GM19043 (cell line): ENCODE measurements around the gene HOXD12.

Source experiments
- ATAC-seq: cut with Tn5 transposase; IDR thresholded peaks from one replicate; pipeline ENCODE4 v1.9.1; 2021; ENCODE audit warnings: low read depth; ENCODE audit not compliant: unreplicated experiment

Gene HOXD12

DNA sequence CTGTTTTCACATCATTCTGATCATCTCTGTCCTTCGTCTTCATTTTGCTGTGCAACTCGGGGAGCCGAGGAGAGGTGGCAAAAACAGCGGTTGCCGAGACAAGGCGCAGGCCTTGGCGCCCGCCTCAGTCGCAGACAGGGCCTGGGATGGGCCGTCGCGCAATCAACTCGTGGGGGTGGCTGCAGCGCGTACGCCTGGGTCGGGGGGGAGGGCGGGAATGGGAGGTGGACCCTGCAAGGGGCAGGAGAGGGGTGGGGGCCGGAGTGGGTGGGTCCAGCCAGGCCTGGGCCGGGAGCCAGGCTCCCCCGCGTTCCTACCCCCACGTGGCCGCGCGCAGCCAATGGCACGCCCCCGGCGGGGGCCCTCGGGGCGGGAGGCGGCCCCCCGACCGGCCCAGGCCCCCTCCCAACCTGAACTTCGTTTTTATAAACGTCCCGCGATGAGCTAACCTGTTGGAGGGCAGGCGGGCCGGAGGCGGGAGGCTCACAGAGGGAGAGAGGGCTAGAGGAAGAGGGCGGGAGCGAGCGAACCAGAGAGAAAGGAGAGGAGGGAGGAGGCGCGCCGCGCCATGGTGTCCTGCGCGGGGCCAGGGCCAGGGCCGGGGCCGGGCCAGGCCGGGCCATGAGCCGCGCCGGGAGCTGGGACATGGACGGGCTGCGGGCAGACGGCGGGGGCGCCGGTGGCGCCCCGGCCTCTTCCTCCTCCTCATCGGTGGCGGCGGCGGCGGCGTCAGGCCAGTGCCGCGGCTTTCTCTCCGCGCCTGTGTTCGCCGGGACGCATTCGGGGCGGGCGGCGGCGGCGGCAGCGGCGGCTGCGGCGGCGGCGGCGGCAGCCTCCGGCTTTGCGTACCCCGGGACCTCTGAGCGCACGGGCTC is 7.1 kb upstream of the HOXD12 start, which contains the start of gene HOXD13:
TSS of gene HOXD13 (plus strand) at position 452 of the 875 bp plus-strand sequence. CDS start at position 622, 170 bp downstream.
- ATAC-seq = no peak

DNA sequence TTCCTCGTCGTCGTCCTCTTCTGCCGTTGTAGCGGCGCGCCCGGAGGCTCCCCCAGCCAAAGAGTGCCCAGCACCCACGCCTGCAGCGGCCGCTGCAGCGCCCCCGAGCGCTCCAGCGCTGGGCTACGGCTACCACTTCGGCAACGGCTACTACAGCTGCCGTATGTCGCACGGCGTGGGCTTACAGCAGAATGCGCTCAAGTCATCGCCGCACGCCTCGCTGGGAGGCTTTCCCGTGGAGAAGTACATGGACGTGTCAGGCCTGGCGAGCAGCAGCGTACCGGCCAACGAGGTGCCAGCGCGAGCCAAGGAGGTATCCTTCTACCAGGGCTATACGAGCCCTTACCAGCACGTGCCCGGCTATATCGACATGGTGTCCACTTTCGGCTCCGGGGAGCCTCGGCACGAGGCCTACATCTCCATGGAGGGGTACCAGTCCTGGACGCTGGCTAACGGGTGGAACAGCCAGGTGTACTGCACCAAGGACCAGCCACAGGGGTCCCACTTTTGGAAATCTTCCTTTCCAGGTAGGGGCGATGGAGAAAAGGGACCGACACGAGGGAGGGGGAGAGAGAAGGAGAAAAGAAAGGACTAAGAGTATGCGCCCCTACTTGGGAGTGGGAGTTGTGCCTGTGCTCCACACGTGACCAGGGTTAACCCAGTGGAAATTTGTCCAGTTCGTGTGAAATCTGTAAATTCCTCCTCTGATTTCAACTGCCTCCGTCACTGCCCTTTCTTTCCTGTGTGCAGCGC is 6.3 kb upstream of the HOXD12 start:
- no peak for ATAC-seq

DNA sequence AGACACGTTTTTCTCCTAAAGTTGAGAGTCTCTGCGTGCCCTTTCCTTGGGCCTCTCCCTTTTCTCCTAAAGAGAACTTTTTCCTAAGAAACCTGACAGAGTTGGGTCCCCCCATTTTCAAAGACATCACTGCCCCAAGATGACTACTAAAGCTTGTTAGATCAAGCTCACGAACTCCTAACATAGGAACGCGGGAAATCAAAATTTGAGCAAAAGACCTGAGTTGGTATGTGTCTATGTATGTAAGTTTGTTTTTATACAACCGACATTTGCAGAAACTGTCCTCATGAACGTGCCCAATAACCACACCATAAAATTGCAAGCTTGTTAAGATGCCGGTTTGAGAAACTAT is 5.7 kb upstream of the HOXD12 start:
- ATAC-seq = no peak

DNA sequence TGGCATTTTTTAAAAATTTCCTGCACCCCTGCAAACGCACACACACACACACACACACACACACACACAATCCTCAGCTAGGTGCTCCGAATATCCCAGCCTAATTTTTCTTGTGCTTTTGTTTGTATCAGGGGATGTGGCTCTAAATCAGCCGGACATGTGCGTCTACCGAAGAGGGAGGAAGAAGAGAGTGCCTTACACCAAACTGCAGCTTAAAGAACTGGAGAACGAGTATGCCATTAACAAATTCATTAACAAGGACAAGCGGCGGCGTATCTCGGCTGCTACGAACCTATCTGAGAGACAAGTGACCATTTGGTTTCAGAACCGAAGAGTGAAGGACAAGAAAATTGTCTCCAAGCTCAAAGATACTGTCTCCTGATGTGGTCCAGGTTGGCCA is 5.2 kb upstream of the HOXD12 start:
- no peak for ATAC-seq

DNA sequence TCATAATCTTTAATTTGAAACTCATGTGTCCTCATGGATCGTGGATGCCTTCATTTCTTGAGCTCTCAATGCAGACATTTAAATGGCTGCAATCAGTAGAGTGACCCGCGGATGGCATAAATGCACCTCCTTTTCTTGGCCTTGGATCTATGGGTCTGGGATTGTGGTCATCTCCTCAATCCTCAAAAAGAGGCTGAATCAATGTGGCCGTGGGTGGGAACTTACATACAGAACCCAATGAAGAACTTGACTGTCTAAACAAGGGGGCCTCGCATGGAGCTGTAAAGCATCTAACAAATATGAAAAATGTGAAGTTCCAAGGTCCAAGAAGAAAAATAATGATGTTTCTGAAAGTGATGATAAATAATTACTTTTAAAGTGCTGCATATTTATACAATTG is 4.2 kb upstream of the HOXD12 start:
- no peak for ATAC-seq

DNA sequence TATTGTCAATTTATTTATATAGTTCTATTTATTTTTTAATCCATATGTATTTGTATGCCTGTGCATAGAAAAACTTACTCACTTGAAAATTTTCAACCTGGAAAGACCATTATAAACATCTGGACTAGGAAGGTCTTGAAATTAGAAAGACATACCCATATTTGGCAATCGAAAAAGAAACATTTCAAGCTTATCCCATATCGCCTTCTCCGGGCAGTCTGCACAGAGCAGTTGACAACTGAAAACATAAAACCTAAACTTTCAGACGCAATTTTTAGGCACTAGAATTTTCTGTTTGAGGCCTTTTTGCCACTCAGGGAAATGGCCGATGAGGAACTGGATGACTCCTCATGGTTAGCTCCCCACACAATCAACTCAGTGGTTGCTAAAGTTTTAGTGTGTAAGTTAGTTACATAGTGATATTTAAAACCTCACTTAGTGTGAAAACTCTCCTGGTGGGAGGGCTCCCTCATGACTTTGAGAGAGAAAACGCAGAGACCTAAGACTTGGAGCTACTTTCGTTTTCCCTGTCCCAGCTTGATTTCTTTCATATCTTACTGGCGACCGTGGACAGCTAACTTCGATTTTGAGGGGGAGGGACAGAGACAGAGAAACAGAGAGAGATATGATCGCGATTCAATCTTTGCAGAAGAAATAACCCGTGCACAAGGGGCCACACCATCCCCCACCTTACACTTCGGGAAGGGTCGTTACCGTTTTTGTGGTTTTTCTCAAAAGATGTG is 3.2 kb upstream of the HOXD12 start:
- no peak for ATAC-seq

DNA sequence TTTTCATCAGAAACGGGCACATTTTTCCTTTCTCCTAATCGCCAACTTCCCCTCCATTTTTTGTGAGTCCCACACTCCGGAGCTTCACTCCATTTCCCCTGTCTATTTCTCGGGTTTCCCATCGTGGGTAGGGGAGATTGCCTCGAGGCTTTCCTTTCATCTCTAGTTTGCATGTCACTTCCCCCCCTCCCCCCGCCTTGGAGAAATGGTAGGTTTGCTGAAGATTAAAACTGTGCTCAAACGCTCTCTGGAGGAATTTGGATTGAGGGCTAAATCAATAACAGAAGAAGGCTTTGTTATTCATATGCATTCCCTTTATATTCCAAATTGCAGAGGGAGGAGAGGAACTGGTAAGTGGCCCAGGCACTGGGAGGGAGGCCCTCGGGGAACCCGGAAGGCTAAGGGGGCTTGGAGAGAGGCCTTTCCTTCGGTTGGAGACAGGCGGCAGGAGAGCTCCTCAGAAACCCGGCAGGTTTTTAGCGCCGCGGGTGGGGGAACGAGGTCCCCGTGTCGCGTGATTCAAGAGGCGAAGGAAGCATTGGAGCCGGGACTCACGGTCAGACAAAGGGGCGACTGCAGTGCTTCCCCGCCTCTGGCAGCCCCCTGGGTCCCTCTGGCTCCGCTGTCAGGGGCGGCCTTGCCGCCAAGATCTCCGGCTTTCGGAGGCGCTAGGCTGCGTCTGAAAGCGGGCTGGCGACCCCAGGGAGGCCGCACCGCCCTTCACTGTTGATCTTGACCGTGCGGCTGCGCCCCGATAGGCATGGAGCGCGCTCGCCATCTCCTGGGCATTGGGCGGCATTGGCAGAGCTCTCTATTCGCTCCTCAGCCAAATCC is 2.4 kb upstream of the HOXD12 start:
- ATAC-seq = no peak

DNA sequence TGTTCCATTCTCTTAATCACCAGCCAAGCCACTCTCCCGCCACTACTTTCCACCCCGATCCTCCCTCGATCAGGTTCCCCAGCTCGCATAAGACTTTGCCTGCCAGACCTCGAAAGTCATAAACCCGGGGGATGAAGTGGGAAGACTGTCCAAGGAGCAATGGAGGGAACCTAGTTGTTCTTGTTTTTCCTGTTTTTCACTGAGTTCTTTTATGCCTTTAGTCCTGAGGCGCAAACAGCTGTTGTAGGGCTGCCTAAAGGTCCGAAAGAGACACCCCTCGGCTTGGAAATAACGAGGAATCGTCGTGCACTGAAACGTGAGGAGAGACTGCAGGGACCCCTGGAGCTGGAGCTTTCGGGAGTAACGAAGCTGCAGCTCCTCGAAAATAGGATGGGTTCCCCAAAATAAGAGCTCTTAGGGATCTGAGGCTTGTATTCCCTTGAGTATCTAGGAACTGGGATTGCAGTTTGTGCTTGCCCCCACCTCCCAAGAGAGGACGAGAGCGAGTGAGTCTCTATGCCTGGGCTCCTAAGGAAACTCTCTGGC is 1.7 kb upstream of the HOXD12 start:
- ATAC-seq = no peak

DNA sequence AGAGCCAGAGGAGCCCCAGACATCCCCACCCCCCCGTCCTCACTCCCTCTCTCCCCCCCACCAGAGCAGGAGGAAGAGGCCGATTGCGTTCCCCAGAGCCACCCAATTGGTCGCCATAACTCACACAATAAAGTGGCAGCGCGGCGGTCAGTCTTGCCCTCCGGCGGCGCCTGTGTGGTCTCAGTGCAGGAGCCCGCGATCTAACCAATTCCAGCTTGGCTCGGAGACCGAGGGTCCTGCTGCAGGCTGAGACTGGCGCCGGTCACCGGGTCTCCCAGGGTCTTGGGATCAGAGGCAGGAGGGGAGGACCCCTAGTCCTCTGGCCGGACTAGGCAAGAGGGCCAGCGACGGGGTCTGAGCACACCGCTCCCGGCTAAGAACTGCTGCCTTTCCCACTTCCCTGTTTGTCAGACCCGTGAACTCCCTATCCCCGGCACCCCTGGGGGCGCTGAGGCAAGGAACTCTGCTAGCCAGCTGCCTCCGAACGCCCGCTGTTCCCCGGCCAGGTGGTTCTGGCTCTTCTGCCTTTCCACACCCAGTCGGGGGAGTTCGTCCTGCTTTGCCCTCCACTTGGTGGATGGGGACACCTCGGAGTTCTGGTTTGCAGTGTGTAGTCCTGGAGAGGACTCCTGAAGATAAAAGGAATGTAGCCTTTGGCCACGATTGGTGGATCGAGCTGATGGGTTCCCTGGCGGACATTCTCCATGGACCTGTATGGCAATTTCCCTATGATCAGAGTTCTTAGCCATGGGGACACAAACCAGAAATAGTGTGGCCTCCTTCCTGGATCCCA is 1.0 kb upstream of the HOXD12 start:
- no peak for ATAC-seq

DNA sequence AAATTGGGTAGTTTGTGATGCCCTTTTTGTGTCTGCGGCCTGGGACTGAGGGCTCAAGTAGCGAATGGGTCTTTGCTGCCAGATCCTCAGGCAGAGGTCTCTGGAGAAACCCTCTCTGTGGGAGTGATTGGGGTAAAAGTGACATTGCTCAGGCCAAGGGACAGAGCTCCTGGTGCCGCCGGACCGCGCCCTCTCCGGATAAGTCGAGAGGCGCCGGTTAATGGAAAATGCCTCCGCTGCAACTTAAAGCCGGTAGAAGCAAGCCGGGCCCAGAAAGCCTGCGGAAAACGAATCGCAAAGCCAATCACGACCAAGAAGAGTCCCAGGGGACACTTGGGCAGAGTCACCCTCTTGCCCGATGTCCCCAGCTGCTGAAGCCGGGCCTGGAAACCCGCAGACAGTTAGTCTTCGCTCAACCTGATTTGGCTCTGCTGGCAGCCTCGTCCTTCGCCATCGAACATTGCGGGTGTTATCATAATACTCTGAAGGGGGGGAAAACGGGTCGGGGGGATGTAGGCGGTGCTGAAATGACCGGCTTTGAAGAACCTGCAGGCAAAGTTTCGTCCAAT is 352 bp upstream of the HOXD12 start:
- no peak for ATAC-seq

DNA sequence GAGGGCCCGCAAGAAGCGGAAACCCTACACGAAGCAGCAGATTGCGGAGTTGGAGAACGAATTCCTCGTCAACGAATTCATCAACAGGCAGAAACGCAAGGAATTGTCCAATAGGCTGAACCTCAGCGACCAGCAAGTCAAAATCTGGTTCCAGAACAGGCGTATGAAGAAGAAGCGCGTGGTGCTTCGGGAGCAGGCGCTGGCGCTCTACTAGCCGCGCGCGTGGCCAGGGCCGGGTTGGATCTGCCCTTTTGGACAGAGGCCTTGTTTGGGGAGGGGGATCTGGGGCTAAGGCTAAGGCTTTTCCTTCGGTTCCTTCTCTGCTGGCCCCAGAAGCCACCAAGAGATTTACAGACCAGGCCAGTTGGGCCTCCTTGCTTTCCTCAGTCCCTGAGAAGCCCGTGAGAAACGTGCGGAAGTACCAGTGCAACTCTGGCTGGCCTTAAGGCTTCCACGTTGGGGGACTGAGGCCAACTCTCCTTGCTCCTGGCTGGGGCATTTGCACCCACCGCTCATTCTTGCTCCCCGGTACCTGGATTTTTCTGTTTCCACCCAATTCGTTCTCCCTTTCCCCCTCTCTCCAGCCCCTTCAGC is 1.0 kb downstream of the HOXD12 start:
- no peak for ATAC-seq

DNA sequence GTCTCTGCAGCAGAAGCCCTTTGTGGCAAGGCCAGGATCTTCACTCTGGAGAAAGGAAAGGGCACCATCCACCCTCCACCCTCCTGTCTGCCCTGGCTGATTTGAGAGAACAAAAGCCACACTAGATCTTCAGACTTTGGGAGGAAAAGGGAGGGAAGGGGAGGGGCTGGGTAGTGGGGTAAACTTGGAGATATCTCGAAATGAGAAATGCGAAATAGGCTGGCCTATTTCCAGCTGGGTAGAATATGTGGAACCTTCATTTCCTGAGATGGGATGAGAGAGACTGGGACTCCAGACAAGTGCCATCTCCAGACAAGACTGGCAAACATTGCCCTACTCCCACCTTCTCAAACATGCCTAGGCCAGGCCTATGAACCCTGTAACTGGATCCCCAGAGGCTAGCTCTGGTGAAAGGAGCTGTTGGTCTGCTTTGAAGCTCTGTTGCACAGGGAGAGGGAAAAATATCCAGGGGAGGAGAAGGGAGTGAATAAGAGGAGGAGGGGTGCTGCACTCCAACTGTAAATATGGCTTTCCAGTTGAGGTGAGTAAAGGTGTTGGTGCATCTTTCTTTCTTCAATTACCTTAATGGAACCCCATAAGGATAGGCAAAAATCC is 1.7 kb downstream of the HOXD12 start:
- no peak for ATAC-seq

DNA sequence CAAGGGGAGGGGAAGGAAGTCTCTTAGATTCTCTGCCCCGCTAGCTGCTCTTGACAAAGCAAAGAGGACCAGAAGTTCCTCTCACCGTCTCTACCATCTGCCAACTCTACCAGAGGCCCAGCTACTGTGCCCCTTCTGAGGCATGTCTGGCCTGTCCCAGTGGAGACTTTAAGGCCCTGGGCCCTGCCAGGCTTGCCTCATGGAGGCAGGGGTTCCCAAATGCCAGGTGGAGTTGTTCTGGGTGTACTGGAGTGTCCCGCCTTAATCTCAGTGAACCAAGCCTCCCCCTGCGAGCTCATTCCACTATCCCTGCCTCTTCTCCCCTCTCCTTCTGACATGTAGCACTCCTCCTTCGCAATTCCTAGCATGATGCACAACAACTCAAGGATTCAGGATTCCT is 2.2 kb downstream of the HOXD12 start:
- no peak for ATAC-seq

DNA sequence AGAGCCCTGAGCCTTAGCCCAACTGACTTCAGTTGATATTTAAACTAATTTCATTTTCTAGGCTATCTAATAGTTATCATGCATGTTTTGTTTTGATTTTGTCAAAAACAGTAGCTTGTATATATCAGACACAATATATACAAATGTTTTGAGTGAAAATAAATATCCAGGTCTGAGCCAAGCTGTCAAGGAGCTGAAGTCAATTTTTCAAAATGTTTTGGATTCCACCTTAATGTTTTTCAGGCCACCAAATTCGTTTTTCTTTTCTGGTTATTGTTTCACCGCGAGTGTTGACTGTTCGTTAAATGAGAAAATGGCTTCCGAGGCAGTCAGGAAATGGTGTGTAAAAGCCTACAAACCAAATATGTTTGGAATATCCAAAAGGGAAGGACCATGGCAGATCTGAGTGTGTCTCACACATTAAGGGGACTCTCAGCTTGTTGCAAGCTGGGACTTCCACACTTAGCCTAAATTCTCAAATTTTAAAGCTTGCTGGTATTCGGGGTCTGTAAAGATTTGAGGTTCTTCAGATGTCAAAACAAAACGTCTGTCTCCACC is 2.8 kb downstream of the HOXD12 start:
- no peak for ATAC-seq

DNA sequence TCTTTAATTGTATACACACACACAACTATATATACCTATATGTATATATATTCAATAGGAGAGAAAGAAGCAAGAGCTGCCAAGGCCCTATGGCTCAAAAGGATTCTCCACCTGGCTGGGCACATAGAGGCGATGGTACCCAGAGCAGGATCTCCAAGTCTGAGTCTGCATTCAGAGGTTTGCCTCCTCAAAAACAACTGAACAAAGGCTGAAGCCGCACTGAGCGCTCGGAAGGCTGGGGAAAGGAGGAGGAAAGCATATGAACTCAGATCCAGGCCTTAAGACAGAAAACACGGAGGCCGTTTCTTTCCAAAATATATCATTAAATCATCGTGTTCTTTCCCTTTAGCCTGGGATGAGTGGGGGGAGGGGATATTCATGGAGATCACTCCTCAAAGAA is 3.6 kb downstream of the HOXD12 start:
- ATAC-seq = no peak

DNA sequence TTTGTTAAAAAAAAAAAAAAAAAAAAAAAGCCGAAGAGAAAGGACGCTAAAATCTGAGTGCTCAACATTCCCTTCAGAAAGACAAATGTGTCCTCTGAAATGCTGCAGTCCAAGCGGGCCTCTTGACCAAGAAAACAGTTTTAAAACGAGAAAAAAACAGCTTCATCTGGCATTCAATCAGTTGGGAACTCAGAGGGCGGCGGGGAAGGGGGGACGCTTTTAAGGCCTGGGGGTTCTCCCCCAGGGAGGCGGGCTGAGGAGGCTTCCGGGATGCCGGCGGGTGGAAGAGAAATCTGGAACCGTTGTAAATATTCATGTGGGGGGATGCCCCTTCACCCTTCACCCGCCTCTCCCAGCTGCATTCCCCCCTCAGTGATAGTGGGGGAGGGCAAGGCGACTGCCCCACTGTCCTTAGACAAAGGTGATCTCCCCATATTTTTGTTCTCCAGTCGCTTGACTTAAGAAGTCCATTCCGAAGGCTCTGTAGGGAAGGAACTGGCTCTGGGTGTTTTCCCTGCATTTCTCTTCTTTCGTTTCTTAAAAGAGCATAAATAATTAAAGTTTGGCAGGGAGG is 4.2 kb downstream of the HOXD12 start:
- no peak for ATAC-seq

DNA sequence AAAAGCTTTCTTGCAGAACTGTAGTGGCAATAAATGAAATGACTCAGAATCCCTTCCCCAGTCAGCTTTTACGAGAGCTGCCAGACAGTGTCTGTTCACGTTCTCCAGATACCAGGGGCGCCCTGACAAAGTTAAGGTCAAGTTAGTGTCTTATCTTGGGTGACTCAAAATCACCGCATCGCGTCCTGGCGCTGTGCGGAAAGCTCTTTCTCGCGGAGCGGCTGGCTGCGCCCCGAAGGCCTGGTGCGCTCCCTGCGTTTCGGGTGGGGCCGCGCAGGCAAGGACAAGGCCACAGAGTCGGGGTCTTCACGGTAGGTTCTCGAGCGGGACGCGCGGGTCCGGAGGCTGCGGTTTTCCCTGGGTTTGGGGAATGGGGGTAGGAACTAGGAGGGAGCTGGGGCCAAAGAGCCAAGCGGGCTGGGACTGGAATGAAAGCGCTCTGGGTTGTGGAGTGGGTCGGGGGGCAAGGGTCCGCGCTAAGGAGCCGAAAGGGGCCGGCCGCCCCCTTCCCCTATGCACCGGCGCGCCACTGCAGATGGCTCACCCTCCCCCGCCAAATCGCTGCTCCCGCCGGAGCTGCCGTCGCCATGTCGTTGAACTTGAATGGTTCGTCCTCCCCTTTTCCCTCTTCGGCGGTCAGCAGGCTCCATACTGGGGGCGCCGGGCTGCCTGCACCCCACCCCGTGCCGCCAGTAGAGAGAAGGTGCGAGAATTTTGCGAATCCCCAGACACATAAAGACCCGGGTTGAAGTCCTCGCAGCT is 4.9 kb downstream of the HOXD12 start:
- no peak for ATAC-seq
